ENCODE results near the gene CADM1.

- TF ChIP-seq CTCF (conservative IDR thresholded peaks at IDR 0.05; ENCODE audit: low read depth, low read length) (no peak), EZH2phosphoT487 (IDR thresholded peaks at IDR 0.05; ENCODE audit: borderline replicate concordance, low read length) (no peak), EZH2 (IDR thresholded peaks at IDR 0.05; ENCODE audit: low read length, unreplicated experiment) (no peak)
Observed at GRCh38 chr11:115439969-115440540, 64.2 kb downstream of the CADM1 start.
